MM.1S (cell line): ENCODE results near the gene GAB1.

ENCODE experiments used
- DNase-seq: peaks from one replicate; pipeline ENCODE4 v3.0.0-alpha.2; 2015
- H2AFZ ChIP-seq: fragments of 300-600 bp; sonication (generic); 2 replicates; pipeline ENCODE4 v1.6.0; 2016; ENCODE audit warnings: antibody characterized with exemption, low read length
- H3F3A ChIP-seq: fragments of 300-600 bp; sonication (generic); 2 replicates; pipeline ENCODE4 v1.6.1; 2016; ENCODE audit warnings: mild to moderate bottlenecking, antibody characterized with exemption, low read length, moderate library complexity, mixed read lengths; ENCODE audit not compliant: insufficient read depth
- H3K27ac ChIP-seq: fragments of 300-600 bp; sonication (generic); 2 replicates; pipeline ENCODE4 v1.5.1; 2016; ENCODE audit warnings: mild to moderate bottlenecking, low read length
- H3K27me3 ChIP-seq: fragments of 300-600 bp; sonication (generic); replicated peaks from 2 replicates; pipeline ENCODE4 v1.6.0; 2016; ENCODE audit warnings: low read length; ENCODE audit not compliant: insufficient read depth
- H3K36me3 ChIP-seq: fragments of 300-600 bp; sonication (generic); replicated peaks from 2 replicates; pipeline ENCODE4 v1.6.1; 2016; ENCODE audit warnings: mild to moderate bottlenecking, low read length, mixed read lengths; ENCODE audit not compliant: insufficient read depth
- H3K4me1 ChIP-seq: fragments of 300-600 bp; sonication (generic); 2 replicates; pipeline ENCODE4 v1.6.1; 2016; ENCODE audit warnings: low read length, mixed read lengths
- H3K4me2 ChIP-seq: fragments of 300-600 bp; sonication (generic); 2 replicates; pipeline ENCODE4 v1.6.0; 2016; ENCODE audit warnings: low read depth, low read length
- H3K4me3 ChIP-seq: fragments of 300-600 bp; sonication (generic); 2 replicates; pipeline ENCODE4 v1.5.1; 2016; ENCODE audit warnings: low read length, mixed read lengths
- H3K79me2 ChIP-seq: fragments of 300-600 bp; sonication (generic); 2 replicates; pipeline ENCODE4 v1.6.1; 2016; ENCODE audit warnings: mixed run types, low read length, mixed read lengths
- H3K9ac ChIP-seq: fragments of 300-600 bp; sonication (generic); 2 replicates; pipeline ENCODE4 v1.6.1; 2016; ENCODE audit warnings: low read length, mixed read lengths
- H3K9me2 ChIP-seq: fragments of 300-600 bp; sonication (generic); replicated peaks from 2 replicates; pipeline ENCODE4 v1.6.1; 2016; ENCODE audit warnings: mild to moderate bottlenecking, low read length, mixed read lengths; ENCODE audit not compliant: insufficient read depth
- H3K9me3 ChIP-seq: fragments of 300-600 bp; sonication (generic); replicated peaks from 2 replicates; pipeline ENCODE4 v1.6.1; 2016; ENCODE audit warnings: mild to moderate bottlenecking, low read length, mixed read lengths; ENCODE audit not compliant: insufficient read depth
- H4K20me1 ChIP-seq: fragments of 300-600 bp; sonication (generic); 2 replicates; pipeline ENCODE4 v1.6.1; 2016; ENCODE audit warnings: mild to moderate bottlenecking, low read length, moderate library complexity, mixed read lengths; ENCODE audit not compliant: insufficient read depth
- EZH2 ChIP-seq: fragments of 300-600 bp; sonication (generic); optimal IDR thresholded peaks from 2 replicates; pipeline ENCODE3; 2017; ENCODE audit warnings: low read depth, mild to moderate bottlenecking, antibody characterized with exemption, low read length, mixed read lengths
- EZH2phosphoT487 ChIP-seq: fragments of 300-600 bp; sonication (generic); IDR thresholded peaks from 2 replicates; pipeline ENCODE4 v1.6.1; 2018; ENCODE audit warnings: antibody characterized with exemption, low read length
- TF ChIP-seq, protein P1 (sequence below): fragments of 300-600 bp; sonication (generic); IDR thresholded peaks from 2 replicates; pipeline ENCODE4 v1.5.1; 2016; ENCODE audit warnings: antibody characterized with exemption, low read length, mixed read lengths

GAB1 gene

GRCh38 chr4:143336781-143337599 lies at the start of gene GAB1:
Gene GAB1, plus strand, starts transcription at chr4:143336876. Its CDS starts 313 bp downstream, at chr4:143337189.
- Histone ChIP-seq H3K4me2 (peak within 1 kb of the TSS; percentile 96), H3K9me2 (no peaks in the 10 kb centered on the region), H3K36me3 (no peaks in the 10 kb centered on the region), H3F3A (peaks cover 56% of the 10 kb centered on the region), H3K27ac (peak within 1 kb of the TSS; percentile 93), H3K9ac (peak within 1 kb of the TSS; percentile 99), H4K20me1 (peaks cover 6% of the 10 kb centered on the region; the same call in 1 of the 2 replicates), H3K27me3 (no peaks in the 10 kb centered on the region), H3K4me1 (peaks cover 6% of the 10 kb centered on the region), H2AFZ (peak within 1 kb of the TSS; percentile 95), H3K9me3 (no peaks in the 10 kb centered on the region), H3K79me2 (peaks cover 4% of the 10 kb centered on the region; the same call in 1 of the 2 replicates), H3K4me3 (peak within 1 kb of the TSS; percentile 100)
- TF ChIP-seq EZH2: no peak
- TF ChIP-seq EZH2phosphoT487: no peak
- TF ChIP-seq, protein P1, sequence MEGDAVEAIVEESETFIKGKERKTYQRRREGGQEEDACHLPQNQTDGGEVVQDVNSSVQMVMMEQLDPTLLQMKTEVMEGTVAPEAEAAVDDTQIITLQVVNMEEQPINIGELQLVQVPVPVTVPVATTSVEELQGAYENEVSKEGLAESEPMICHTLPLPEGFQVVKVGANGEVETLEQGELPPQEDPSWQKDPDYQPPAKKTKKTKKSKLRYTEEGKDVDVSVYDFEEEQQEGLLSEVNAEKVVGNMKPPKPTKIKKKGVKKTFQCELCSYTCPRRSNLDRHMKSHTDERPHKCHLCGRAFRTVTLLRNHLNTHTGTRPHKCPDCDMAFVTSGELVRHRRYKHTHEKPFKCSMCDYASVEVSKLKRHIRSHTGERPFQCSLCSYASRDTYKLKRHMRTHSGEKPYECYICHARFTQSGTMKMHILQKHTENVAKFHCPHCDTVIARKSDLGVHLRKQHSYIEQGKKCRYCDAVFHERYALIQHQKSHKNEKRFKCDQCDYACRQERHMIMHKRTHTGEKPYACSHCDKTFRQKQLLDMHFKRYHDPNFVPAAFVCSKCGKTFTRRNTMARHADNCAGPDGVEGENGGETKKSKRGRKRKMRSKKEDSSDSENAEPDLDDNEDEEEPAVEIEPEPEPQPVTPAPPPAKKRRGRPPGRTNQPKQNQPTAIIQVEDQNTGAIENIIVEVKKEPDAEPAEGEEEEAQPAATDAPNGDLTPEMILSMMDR: peak; percentile 7; the same call in 1 of the 2 replicates
- peak; percentile 94 for DNase-seq

GRCh38 chr4:143287572-143287923 lies 49.1 kb upstream of the GAB1 start:
- no peak overlapping the region for H3K4me3 ChIP-seq
- DNase-seq: no peak
- H3K36me3 ChIP-seq: no peaks in the 10 kb centered on the region
- H3K9me2 ChIP-seq: no peaks in the 10 kb centered on the region
- no peaks in the 10 kb centered on the region for H3F3A ChIP-seq
- H3K9me3 ChIP-seq: no peaks in the 10 kb centered on the region
- no peak for TF ChIP-seq EZH2phosphoT487
- TF ChIP-seq, protein P1: no peak
- no peak for TF ChIP-seq EZH2
- H3K4me1 ChIP-seq: 0 out of 2 replicates have a peak, but pooled peaks cover 8% of the 10 kb centered on the region
- no peaks in the 10 kb centered on the region for H3K27me3 ChIP-seq
- H3K27ac ChIP-seq: no peak overlapping the region
- no peaks in the 10 kb centered on the region for H4K20me1 ChIP-seq
- H3K4me2 ChIP-seq: no peak overlapping the region
- no peaks in the 10 kb centered on the region for H3K79me2 ChIP-seq
- H2AFZ ChIP-seq: no peak overlapping the region
- H3K9ac ChIP-seq: no peak overlapping the region

GRCh38 chr4:143288171-143288570 lies 48.5 kb upstream of the GAB1 start:
- Histone ChIP-seq H3K9me3 (no peaks in the 10 kb centered on the region), H4K20me1 (no peaks in the 10 kb centered on the region), H3K9ac (no peak overlapping the region), H3K79me2 (no peaks in the 10 kb centered on the region), H3K4me3 (no peak overlapping the region), H3K27me3 (no peaks in the 10 kb centered on the region), H3F3A (no peaks in the 10 kb centered on the region), H3K9me2 (no peaks in the 10 kb centered on the region), H3K27ac (no peak overlapping the region), H3K36me3 (no peaks in the 10 kb centered on the region), H3K4me1 (0 out of 2 replicates have a peak, but pooled peaks cover 8% of the 10 kb centered on the region), H2AFZ (no peak overlapping the region), H3K4me2 (no peak overlapping the region)
- TF ChIP-seq, protein P1: no peak
- TF ChIP-seq EZH2phosphoT487 (no peak), EZH2 (no peak)
- no peak for DNase-seq
